HG03521 (cell line): ENCODE results near the gene CDRT4.

ENCODE experiments used
- ATAC-seq: cut with Tn5 transposase; IDR thresholded peaks from one replicate; pipeline ENCODE4 v1.9.1; 2021; ENCODE audit warnings: mild to moderate bottlenecking, moderate library complexity; ENCODE audit not compliant: unreplicated experiment

The CDRT4 gene

GRCh38 chr17:15492791-15493692, 25.6 kb upstream of the CDRT4 start:
- ATAC-seq = no peak

GRCh38 chr17:15492186-15492585, 24.8 kb upstream of the CDRT4 start:
- no peak for ATAC-seq

- ATAC-seq = no peak
These were observed 23.3 kb upstream of the CDRT4 start for GRCh38 chr17:15490634-15491261.

GRCh38 chr17:15488557-15488956, 21.1 kb upstream of the CDRT4 start:
- no peak for ATAC-seq

GRCh38 chr17:15485045-15485444, 17.6 kb upstream of the CDRT4 start:
- no peak for ATAC-seq

- ATAC-seq = no peak
These were observed 16.0 kb upstream of the CDRT4 start for GRCh38 chr17:15483431-15483830.

GRCh38 chr17:15482476-15482875, 15.1 kb upstream of the CDRT4 start:
- no peak for ATAC-seq

- no peak for ATAC-seq
These were observed 14.1 kb upstream of the CDRT4 start for GRCh38 chr17:15481481-15481880.

GRCh38 chr17:15480204-15480603, 12.8 kb upstream of the CDRT4 start:
- no peak for ATAC-seq

GRCh38 chr17:15479703-15480102, 12.3 kb upstream of the CDRT4 start:
- ATAC-seq = no peak

- no peak for ATAC-seq
These were observed 11.4 kb upstream of the CDRT4 start for GRCh38 chr17:15478845-15479244.

- ATAC-seq = no peak
These were observed 8.4 kb upstream of the CDRT4 start for GRCh38 chr17:15475631-15476354.

GRCh38 chr17:15472891-15473290, 5.5 kb upstream of the CDRT4 start:
- ATAC-seq = no peak

GRCh38 chr17:15470536-15470935, 3.1 kb upstream of the CDRT4 start:
- ATAC-seq = no peak

- no peak for ATAC-seq
These were observed 1.8 kb upstream of the CDRT4 start for GRCh38 chr17:15469260-15469659.

- ATAC-seq = no peak
These were observed 705 bp upstream of the CDRT4 start for GRCh38 chr17:15468126-15468525.

- no peak for ATAC-seq
These were observed 1.3 kb downstream of the CDRT4 start for GRCh38 chr17:15466131-15466530.

GRCh38 chr17:15465045-15465701, 2.2 kb downstream of the CDRT4 start:
- no peak for ATAC-seq

- no peak for ATAC-seq
These were observed 3.0 kb downstream of the CDRT4 start for GRCh38 chr17:15464231-15464985.

GRCh38 chr17:15462976-15463772, 4.2 kb downstream of the CDRT4 start:
- ATAC-seq = no peak
